ENCODE measurements around the gene DNAH8. TPM values are rescaled to one million over a fixed set of nuclear protein-coding genes. Genes with fewer than 3 reads are reported as not detected.

Gene DNAH8
- total RNA-seq, 4 donors from 2014 or later, result under 0.01 TPM; not detected in 3

DNA sequence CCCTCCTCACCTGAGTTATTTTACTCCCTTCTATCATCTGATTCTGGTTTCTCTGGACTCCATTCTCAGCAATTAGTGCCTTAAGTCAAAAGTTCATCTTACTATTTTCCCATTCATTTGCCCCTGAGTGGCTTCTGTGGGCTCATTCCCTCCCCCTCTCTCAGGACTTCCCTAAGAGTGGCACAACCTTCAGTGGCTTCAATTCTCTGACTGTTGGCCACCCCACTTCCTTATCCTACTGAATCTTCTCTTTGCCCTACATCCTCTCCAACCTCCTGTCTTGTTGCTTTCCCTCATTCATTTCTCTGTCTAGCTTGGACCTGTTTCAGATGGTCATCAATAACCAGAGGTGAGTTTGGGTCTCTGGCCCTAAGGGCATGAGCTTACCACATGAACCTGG lies 272.4 kb downstream of the DNAH8 start:
- Histone ChIP-seq H3K27me3 (peaks cover 0 to 30% (median 0%) of the 10 kb centered on the region in 4 donors), H3K36me3 (no peaks in the 10 kb centered on the region), H3K4me1 (no peaks in the 10 kb centered on the region), H3K27ac (replicated peaks in 1 of 4) (no peak overlapping the region), H3K9me3 (no peaks in the 10 kb centered on the region), H3K4me3 (no peak overlapping the region)
- intact Hi-C loops (cut with DNase I), result no loop called here
- no peak for TF ChIP-seq POLR2A (IDR thresholded peaks at IDR 0.05; ENCODE audit: low read depth)
- TF ChIP-seq EP300 (IDR thresholded peaks at IDR 0.05), result no peak
- no peak for TF ChIP-seq POLR2AphosphoS5 (IDR thresholded peaks at IDR 0.05)
- TF ChIP-seq, protein P1, sequence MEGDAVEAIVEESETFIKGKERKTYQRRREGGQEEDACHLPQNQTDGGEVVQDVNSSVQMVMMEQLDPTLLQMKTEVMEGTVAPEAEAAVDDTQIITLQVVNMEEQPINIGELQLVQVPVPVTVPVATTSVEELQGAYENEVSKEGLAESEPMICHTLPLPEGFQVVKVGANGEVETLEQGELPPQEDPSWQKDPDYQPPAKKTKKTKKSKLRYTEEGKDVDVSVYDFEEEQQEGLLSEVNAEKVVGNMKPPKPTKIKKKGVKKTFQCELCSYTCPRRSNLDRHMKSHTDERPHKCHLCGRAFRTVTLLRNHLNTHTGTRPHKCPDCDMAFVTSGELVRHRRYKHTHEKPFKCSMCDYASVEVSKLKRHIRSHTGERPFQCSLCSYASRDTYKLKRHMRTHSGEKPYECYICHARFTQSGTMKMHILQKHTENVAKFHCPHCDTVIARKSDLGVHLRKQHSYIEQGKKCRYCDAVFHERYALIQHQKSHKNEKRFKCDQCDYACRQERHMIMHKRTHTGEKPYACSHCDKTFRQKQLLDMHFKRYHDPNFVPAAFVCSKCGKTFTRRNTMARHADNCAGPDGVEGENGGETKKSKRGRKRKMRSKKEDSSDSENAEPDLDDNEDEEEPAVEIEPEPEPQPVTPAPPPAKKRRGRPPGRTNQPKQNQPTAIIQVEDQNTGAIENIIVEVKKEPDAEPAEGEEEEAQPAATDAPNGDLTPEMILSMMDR (IDR thresholded peaks at IDR 0.05), result no peak
- no peak for DNase-seq (ENCODE audit: extremely low spot score)

DNA sequence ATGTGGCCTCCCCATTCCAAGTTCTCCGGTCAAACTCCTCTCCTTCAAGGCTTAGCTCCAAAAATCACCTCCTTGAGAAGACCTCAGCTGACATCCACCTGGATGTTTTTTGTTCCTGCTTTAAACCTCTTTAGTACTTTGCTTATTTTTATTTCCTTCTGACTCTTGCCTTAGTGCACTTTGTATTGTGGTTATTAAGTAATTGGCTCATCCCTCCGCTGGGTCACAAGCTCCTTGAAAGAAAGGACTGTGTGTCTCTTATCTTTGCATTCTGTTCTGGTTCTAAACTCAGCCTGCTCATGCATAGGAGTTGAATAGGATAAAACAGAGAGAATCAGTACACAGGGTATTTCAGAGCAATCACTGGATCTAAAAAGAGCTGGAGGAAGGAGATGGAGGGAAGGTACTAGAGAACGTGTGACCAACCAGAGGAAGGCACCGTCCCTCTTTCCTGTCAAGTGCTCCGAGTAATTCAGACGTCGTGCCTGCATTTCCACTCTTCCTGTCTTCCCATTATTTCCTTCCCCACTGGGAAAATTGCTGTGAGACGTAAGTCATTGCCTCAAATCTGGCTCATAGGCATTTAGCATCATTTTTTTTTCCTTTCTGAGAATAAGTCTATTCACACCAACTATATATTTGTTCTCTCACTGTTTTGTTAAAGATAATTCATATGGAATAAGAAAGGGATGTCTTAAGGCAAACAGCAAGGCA lies 273.8 kb downstream of the DNAH8 start:
- DNase-seq (ENCODE audit: extremely low spot score), result no peak
- H3K4me3 ChIP-seq, result no peak overlapping the region
- intact Hi-C loops (cut with DNase I), result no loop called here

DNA sequence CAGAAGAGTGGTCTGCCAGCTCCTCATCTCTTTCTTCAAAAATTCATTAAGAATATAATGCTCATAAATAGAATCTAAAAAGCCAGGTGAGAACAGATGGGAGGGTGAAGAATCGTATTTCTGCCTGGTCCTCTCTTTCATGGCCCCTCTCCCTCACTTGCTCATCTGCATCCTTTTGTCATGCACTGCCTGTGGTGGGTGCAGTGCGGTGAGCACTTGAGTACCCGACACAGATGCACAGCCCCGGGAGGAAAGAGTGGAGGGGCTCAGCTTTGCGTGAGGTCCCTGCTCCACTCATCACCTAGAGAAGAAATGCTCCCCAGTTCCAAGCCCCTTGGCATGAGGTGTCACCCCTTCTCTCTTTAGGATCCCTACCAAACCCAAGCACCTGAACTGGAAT lies 275.4 kb downstream of the DNAH8 start:
- intact Hi-C loops (cut with DNase I), result no loop called here
- 47% methylated on average over 5 of the region's 5 CpGs for WGBS
- no peak for DNase-seq (ENCODE audit: extremely low spot score)
- H3K9me3 ChIP-seq, result no peaks in the 10 kb centered on the region
- no peak overlapping the region for H3K4me3 ChIP-seq
- H3K36me3 ChIP-seq, result no peaks in the 10 kb centered on the region
- TF ChIP-seq POLR2A (IDR thresholded peaks at IDR 0.05; ENCODE audit: low read depth), result no peak
- TF ChIP-seq, protein P1 (IDR thresholded peaks at IDR 0.05), result no peak
- TF ChIP-seq POLR2AphosphoS5 (IDR thresholded peaks at IDR 0.05), result no peak
- TF ChIP-seq EP300 (IDR thresholded peaks at IDR 0.05), result no peak
- H3K4me1 ChIP-seq, result no peaks in the 10 kb centered on the region
- no peak overlapping the region for H3K27ac ChIP-seq (replicated peaks in 1 of 4)
- peaks cover 0 to 24% (median 0%) of the 10 kb centered on the region in 4 donors for H3K27me3 ChIP-seq

More for the DNA sequence above, 273.8 kb downstream of the DNAH8 start:
- H3K4me1 ChIP-seq, result no peaks in the 10 kb centered on the region
- peaks cover 0 to 29% (median 0%) of the 10 kb centered on the region in 4 donors for H3K27me3 ChIP-seq
- no peak for TF ChIP-seq EP300 (IDR thresholded peaks at IDR 0.05)
- TF ChIP-seq POLR2A (IDR thresholded peaks at IDR 0.05; ENCODE audit: low read depth), result no peak
- TF ChIP-seq, protein P1 (IDR thresholded peaks at IDR 0.05), result no peak
- no peak for TF ChIP-seq POLR2AphosphoS5 (IDR thresholded peaks at IDR 0.05)
- no peak overlapping the region for H3K27ac ChIP-seq (replicated peaks in 1 of 4)
- H3K36me3 ChIP-seq, result no peaks in the 10 kb centered on the region
- H3K9me3 ChIP-seq, result no peaks in the 10 kb centered on the region
- WGBS, result 69% methylated on average over 8 of the region's 8 CpGs

DNA sequence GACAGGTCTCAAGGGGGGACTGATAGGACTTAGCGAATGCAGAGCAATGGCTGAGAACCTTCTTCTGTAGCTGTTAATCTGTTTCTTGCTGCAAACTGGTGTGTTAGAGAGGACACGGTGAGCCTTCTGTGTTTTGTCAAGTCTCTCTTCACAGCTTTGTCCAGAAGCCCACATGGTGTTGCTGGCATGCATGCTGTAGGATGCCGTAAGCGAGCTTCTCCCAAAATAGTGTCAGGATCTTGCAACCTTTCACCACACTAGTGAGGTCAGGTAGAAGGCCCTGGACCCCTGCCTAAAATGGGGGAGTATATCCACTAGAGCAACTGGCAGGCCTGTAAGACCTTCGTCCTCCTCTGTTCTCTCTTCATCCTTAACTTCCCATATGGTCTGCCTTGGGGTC lies 281.6 kb downstream of the DNAH8 start:
- Histone ChIP-seq H3K9me3 (no peaks in the 10 kb centered on the region), H3K27ac (replicated peaks in 1 of 4) (no peak overlapping the region), H3K36me3 (no peaks in the 10 kb centered on the region), H3K4me1 (no peaks in the 10 kb centered on the region), H3K4me3 (no peak overlapping the region), H3K27me3 (peaks cover 0 to 52% (median 0%) of the 10 kb centered on the region in 4 donors)
- no peak for DNase-seq (ENCODE audit: extremely low spot score)
- WGBS, result 76% methylated on average over 5 of the region's 5 CpGs
- intact Hi-C loops (cut with DNase I), result no loop called here
- TF ChIP-seq POLR2A (IDR thresholded peaks at IDR 0.05; ENCODE audit: low read depth), result no peak
- no peak for TF ChIP-seq POLR2AphosphoS5 (IDR thresholded peaks at IDR 0.05)
- no peak for TF ChIP-seq EP300 (IDR thresholded peaks at IDR 0.05)
- TF ChIP-seq, protein P1 (IDR thresholded peaks at IDR 0.05), result no peak

All from esophagus muscularis mucosa (tissue), 4 donors.